A673 (cell line): ENCODE results near the gene CRYBG2.

Source experiments
- CTCF ChIP-seq: fragments of 300-800, 200-600 bp; sonication (generic); conservative IDR thresholded peaks from 2 replicates; pipeline ENCODE4 v1.5.1; 2017; ENCODE audit warnings: low read depth, mild to moderate bottlenecking, antibody characterized with exemption, low read length, moderate library complexity, mixed read lengths
- EZH2 ChIP-seq: fragments of 200-600 bp; sonication (generic); IDR thresholded peaks from 2 replicates; pipeline ENCODE4 v1.6.1; 2017; ENCODE audit warnings: borderline replicate concordance, low read depth, mild to moderate bottlenecking, mixed read lengths, antibody characterized with exemption, low read length; ENCODE audit not compliant: poor library complexity, severe bottlenecking

- no peak for TF ChIP-seq CTCF
- TF ChIP-seq EZH2: no peak
Measured at GRCh38 chr1:26345718-26346117, 8.2 kb downstream of the CRYBG2 start.
